Stimulated activated memory B cell treated with anti-CD40 and anti-IgM and Interleukin-4, amounts not matched to agents 10 μg/mL and 1 μg/mL and 100 μg/mL, for 72 hours (primary cell): ENCODE measurements around the gene ICE1.
A peak's percentile ranks its signal among the peaks of the same experiment; 100 is the strongest.
"Not testable (repeated sequence)": the region's sequence is repeated elsewhere in the genome, so short reads cannot be mapped to it uniquely, and the experiment has no call there.

Source experiments
- ATAC-seq: fragments of 150-1000 bp; cut with Tn5 transposase; 2 replicates; pipeline ENCODE4 v1.10.0; 2021
- H3K27ac Mint-ChIP-seq: one replicate; pipeline ENCODE4 v1.8.0; 2022; ENCODE audit warnings: mild to moderate bottlenecking, mixed read lengths
- H3K27me3 Mint-ChIP-seq: one replicate; pipeline ENCODE4 v1.8.0; 2022; ENCODE audit warnings: mixed read lengths
- H3K36me3 Mint-ChIP-seq: one replicate; pipeline ENCODE4 v1.8.0; 2022; ENCODE audit warnings: mixed read lengths
- H3K4me1 Mint-ChIP-seq: one replicate; pipeline ENCODE4 v1.8.0; 2022; ENCODE audit warnings: mixed read lengths
- H3K4me3 Mint-ChIP-seq: one replicate; pipeline ENCODE4 v1.8.0; 2022; ENCODE audit warnings: mild to moderate bottlenecking, moderate library complexity, mixed read lengths
- H3K9me3 Mint-ChIP-seq: one replicate; pipeline ENCODE4 v1.8.0; 2022; ENCODE audit warnings: mixed read lengths

ICE1 gene

DNA sequence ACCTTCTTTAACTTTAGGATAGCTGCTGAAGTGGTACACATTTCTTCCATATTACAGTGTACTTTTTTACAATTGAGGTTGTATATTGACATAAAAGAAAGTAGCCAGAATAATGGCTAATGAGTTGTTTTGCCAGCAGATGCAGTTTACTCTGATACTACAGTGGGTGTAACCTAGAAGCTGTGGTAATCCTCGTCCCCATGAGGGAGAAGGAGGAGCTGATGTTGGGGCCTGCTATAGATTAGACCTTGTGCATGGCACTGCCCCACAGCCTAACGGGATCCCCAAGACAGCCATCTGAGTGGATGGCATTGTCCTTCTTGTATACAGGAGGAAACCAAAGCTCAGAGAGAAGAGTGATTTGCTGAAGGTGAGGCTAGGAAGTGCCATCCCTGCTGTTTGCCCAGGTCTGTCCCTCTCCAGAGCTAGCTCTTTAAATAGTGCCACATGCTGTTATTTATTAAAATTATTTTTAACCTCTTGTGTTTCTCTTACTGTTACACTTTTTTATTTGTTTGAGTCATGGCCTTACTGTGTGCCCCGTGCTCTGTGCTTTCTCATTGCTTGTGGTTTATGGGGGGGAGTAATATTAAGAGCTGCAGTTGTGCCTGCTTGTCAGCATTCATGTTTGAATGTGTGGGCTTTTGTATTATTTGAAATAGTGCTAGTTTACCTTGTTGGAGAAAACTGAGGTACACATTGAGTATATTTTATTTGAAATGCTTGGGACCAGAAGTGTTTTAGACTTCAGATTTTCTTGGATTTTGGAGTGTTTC lies 65.3 kb downstream of the ICE1 start:
- ATAC-seq = no peak
- no peak overlapping the region for H3K4me3 Mint-ChIP-seq
- no peaks in the 10 kb centered on the region for H3K27me3 Mint-ChIP-seq
- H3K9me3 Mint-ChIP-seq = no peaks in the 10 kb centered on the region
- H3K27ac Mint-ChIP-seq = no peak overlapping the region
- peaks cover 12% of the 10 kb centered on the region for H3K36me3 Mint-ChIP-seq
- H3K4me1 Mint-ChIP-seq = peaks cover 10% of the 10 kb centered on the region

DNA sequence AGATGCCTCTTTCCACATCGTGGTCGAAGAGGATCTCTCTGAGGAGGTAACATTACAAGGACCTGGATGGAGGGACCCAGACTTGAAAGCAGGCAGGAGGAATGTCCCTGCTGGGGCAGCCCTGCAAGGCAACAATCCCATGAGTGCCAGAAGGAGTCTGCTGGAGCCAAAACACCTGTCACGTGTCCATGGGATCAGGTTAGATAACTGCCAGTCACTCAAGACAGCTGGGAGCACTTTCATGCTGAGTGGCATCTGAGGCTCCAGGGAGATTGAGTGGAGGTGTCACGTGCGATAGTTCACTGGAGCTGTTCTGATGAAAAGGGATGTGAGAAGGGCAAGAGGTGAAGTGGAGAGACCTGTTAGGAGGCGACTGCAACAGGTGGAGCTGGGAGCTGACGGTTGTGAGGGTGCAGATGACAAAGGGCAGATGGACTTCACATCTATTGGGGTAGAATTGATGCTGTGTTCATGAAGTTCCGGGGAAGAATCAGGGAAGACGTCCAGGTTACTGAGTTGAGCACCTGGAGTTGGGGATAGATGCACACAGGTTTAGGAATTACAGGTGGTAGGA lies 68.4 kb downstream of the ICE1 start:
- H3K4me1 Mint-ChIP-seq = peaks cover 28% of the 10 kb centered on the region
- no peaks in the 10 kb centered on the region for H3K9me3 Mint-ChIP-seq
- ATAC-seq = no peak
- H3K27ac Mint-ChIP-seq = no peak overlapping the region
- no peaks in the 10 kb centered on the region for H3K27me3 Mint-ChIP-seq
- peaks cover 12% of the 10 kb centered on the region for H3K36me3 Mint-ChIP-seq
- no peak overlapping the region for H3K4me3 Mint-ChIP-seq

DNA sequence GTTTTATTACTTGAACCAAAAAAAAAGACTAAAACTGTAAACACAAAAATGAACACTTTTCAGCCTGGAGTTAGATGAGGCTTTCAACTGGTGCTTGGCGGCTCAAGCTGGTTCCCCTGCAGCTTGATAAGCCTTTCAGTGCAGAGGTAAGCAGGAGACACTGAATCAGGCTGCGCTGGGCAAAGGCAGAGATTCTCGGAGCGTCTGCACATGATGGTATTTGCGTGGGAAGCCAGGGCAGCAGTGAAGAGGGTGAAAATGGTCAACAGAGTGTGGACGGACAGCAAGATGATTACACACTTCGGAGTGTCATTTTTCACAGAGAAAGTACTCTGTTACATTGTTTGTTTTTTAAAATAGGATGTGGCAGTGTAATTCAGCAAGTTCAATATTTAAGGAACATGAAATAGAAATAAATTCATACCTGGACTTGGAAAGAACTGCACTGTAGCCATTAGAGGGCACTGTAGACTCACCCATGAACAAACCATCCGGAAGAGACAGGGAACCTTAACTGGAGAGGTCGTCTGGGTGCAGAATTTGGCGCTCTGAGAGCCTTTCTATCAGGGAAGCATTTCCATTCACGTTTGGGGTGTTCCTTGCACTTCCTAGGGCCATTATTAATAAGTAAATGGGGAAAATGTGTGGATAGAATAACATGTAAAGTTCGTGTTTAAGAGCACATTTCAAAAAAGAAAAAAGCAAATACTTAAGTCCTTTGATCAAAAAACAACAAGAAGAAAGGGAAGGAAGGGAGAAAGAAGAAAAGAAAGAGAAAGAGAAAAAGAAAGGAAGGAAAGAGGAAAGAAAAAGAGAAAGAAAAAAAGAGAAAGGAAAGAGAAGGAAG lies 69.8 kb downstream of the ICE1 start:
- ATAC-seq = no peak
- Mint-ChIP-seq H3K4me3 (peak overlapping the region; percentile 48), H3K27ac (peak overlapping the region; percentile 23), H3K36me3 (peaks cover 12% of the 10 kb centered on the region), H3K4me1 (peaks cover 36% of the 10 kb centered on the region), H3K9me3 (no peaks in the 10 kb centered on the region), H3K27me3 (no peaks in the 10 kb centered on the region)

DNA sequence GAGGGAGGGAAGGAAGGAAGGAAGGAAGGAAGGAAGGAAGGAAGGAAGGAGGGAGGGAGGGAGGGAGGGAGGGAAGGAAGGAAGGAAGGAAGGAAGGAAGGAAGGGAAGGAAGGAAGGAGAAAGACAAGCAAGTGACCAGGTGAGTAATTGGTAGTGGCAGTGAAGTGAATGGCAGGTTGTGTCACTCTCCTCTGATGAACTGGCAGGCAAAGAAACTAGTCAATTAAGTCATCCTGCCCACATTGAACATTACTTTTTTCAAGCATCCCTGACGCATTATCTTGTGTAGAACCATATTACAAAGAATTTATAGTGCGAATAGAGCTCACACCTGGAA lies 70.4 kb downstream of the ICE1 start:
- peaks cover 12% of the 10 kb centered on the region for H3K36me3 Mint-ChIP-seq
- not testable (repeated sequence) for H3K9me3 Mint-ChIP-seq, H3K4me3 Mint-ChIP-seq, ATAC-seq, H3K27me3 Mint-ChIP-seq
- peaks cover 42% of the 10 kb centered on the region for H3K4me1 Mint-ChIP-seq
- peak overlapping the region; percentile 23 for H3K27ac Mint-ChIP-seq

DNA sequence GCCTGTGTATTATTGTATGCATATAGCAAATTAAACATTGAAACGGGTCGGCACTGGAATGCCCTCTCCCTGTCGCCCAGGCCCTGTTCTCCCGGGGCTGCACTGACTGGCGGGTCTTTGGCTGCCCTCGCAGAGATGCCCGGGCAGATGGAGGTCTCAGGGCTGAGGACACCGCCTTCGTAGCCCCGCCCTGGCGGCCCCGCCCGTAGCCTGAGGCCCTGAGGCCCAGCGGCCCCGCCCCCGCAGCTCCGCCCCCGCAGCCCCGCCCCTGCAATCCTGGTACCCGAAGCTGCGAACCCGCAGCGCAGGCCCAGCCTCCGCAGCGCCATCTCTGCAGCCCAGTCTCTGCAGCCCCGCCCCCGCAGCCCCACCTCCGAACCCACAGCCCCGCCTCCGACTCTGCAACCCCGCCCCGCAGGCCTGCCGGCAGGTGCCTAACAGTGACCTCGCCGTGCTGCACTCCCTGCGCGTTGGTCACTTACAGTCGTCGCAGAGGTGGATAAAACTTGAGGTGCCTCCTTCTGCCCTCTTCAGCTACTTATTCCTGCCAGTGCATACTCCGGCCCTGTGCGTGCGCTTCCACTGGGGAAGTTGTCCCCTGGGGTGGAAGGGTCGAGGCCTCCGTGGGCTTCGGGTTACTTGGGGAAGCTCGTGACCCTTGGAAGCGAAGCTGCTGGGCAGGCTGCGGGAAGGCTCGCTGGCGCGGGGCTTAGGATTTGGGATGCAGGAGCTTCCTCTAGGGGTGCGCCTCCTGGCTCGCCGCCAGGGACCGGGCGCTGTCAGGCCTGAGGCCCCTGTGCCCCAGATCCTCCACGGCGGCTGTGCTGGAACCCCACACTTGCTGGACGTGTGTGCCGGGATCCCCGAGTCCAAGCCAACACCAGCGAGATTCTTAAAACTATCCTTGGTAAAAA lies 72.3 kb downstream of the ICE1 start:
- H3K27me3 Mint-ChIP-seq = no peaks in the 10 kb centered on the region
- H3K4me1 Mint-ChIP-seq = peaks cover 44% of the 10 kb centered on the region
- ATAC-seq = peak; percentile 95
- H3K4me3 Mint-ChIP-seq = peak overlapping the region; percentile 58
- H3K27ac Mint-ChIP-seq = no peak overlapping the region
- no peaks in the 10 kb centered on the region for H3K36me3 Mint-ChIP-seq
- H3K9me3 Mint-ChIP-seq = no peaks in the 10 kb centered on the region

DNA sequence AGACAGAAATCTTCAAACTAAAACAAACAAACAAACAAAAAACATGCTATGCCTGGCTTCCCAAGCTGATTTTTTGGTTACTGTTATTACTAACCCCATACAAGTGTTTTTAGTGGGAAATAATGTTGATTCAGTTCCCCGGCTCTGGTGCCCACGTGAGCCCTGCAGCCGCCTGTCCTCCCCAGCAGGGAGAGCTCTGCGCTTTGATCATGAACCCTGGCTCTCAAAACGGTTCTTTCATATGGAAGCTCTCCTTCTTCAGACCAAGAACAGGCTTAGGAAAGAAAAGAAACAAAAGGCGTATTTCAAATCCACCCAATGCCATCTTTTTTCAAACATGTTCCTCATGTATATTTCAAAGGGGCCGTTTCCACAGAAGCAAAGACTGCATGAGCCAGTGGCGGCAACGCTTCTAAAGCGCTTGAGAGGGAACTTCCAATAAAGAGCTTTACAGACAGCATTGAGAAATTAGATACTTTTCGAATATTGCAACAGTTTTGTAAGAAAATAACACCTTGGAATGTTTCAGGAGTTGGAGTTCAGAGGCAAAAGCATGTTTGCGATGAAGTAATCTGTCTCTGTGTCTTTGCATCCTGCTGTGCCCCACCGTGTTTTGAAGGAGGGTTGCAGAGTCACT lies 74.8 kb downstream of the ICE1 start:
- no peaks in the 10 kb centered on the region for H3K9me3 Mint-ChIP-seq

DNA sequence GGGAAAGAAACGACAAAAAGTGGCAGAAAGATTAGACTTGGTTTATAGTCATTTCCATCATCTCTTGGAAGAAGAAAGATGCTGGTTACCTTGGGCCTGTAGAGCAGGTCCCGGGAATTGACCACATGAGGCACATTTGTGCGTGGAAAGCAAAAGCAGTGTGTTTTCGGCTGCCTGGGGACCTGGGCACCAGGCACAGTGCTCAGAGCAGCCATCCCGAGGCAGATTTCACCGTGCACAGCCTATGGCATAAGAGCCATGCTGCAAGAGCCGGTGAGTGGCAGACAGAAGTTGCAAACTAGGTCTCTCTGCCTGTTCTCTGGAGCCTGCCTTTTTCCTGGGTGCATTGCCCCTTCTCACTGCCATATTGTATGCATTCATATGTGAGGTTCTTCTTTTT lies 77.0 kb downstream of the ICE1 start:
- peaks cover 10% of the 10 kb centered on the region for H3K9me3 Mint-ChIP-seq
- peaks cover 19% of the 10 kb centered on the region for H3K27me3 Mint-ChIP-seq
- H3K4me3 Mint-ChIP-seq = no peak overlapping the region
- ATAC-seq = no peak
- no peak overlapping the region for H3K27ac Mint-ChIP-seq
- H3K36me3 Mint-ChIP-seq = peaks cover 16% of the 10 kb centered on the region
- peaks cover 25% of the 10 kb centered on the region for H3K4me1 Mint-ChIP-seq

More for the DNA sequence above, 74.8 kb downstream of the ICE1 start:
- Mint-ChIP-seq H3K4me3 (no peak overlapping the region), H3K27ac (no peak overlapping the region), H3K4me1 (peaks cover 39% of the 10 kb centered on the region), H3K27me3 (no peaks in the 10 kb centered on the region), H3K36me3 (no peaks in the 10 kb centered on the region)
- ATAC-seq = peak; percentile 60

DNA sequence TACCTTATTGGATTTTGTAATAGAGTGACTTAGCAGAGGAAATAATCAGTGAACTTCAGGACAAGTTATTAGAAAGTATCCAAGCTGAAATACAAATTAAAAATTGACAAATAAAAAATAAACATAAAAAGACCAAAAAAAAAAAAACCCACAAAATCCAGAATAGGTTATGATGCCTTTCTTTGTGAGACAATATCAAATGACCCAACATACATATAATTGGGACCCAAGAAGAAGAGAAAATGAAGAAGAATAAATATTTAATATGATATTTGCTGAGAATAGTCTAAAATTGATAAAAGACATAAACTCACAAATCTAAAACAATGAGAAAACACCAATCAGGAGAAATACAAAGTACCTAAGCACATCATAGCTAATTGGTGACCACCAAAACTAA lies 81.8 kb downstream of the ICE1 start:
- no peak for ATAC-seq
- peaks cover 21% of the 10 kb centered on the region for H3K36me3 Mint-ChIP-seq
- H3K27ac Mint-ChIP-seq = no peak overlapping the region
- peaks cover 25% of the 10 kb centered on the region for H3K27me3 Mint-ChIP-seq
- H3K4me3 Mint-ChIP-seq = no peak overlapping the region
- peaks cover 6% of the 10 kb centered on the region for H3K4me1 Mint-ChIP-seq
- H3K9me3 Mint-ChIP-seq = peaks cover 15% of the 10 kb centered on the region

DNA sequence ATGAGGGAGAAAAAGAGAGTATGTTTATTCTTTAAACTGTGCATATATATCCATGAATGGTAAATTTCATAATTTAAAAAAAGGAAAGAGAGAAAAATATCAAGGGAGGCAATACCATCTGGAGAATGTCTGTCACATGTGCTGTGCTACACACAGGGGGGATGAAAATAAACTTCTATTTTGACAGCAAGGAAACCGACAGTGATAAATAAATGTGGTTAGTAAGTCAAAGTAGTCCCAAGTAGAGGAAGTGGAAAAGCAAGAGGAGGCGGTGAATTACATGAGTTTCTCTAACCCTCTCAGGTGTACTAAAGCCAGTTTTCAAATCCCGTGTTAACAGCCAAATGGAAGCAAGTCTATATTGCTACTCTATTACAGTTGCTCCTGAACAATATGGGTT lies 83.3 kb downstream of the ICE1 start:
- peaks cover 21% of the 10 kb centered on the region for H3K36me3 Mint-ChIP-seq
- H3K27ac Mint-ChIP-seq = no peak overlapping the region
- no peak overlapping the region for H3K4me3 Mint-ChIP-seq
- no peak for ATAC-seq
- peaks cover 6% of the 10 kb centered on the region for H3K4me1 Mint-ChIP-seq
- peaks cover 15% of the 10 kb centered on the region for H3K9me3 Mint-ChIP-seq
- peaks cover 36% of the 10 kb centered on the region for H3K27me3 Mint-ChIP-seq

DNA sequence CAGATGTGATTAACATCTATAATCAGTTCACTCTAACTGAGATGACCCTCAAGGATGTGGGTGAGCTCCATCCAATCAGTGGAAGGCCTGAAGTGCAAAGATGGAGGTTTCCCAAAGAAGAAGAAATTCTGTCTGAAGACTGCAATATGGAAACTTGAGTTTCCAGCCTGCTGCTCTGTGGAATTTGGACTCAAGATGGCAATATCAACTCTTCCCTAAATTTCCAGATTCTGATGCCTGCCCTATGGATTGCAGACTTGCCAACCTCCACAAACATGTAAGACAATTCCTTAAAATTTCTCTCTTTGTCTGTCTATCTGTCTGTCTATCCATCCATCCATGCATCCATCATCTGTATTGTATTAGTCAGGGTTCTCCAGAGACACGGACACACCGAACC lies 85.9 kb downstream of the ICE1 start:
- peaks cover 12% of the 10 kb centered on the region for H3K9me3 Mint-ChIP-seq
- peaks cover 31% of the 10 kb centered on the region for H3K27me3 Mint-ChIP-seq
- no peak overlapping the region for H3K27ac Mint-ChIP-seq
- peaks cover 6% of the 10 kb centered on the region for H3K4me1 Mint-ChIP-seq
- no peak overlapping the region for H3K4me3 Mint-ChIP-seq
- no peak for ATAC-seq
- H3K36me3 Mint-ChIP-seq = peaks cover 16% of the 10 kb centered on the region

DNA sequence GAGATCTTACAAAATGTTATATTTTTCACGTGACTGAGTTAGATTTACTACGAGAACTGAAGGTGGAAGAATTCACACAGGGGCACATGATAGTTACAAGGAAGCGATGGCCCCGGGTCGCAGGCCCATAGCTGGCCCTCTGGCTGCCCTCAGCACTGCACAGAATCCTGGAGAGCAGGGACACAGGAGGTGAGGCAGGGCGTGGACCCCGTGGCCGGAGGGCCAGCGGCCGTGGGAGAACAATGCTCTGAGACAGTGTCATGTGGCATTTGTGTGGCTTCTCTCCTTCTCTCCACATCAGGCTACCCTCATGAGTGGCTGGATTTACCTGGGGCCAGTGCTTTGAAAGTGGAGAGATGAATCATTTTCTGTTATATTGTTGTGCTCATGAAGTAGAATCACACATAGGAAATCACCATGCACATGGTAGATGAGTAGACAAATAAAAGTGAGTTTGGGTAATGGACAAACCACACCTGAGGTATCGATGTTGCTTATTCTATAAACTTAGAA lies 89.5 kb downstream of the ICE1 start:
- Mint-ChIP-seq H3K4me1 (no peaks in the 10 kb centered on the region), H3K9me3 (peaks cover 3% of the 10 kb centered on the region), H3K36me3 (peaks cover 6% of the 10 kb centered on the region), H3K27me3 (peaks cover 28% of the 10 kb centered on the region), H3K27ac (no peak overlapping the region), H3K4me3 (no peak overlapping the region)
- no peak for ATAC-seq

DNA sequence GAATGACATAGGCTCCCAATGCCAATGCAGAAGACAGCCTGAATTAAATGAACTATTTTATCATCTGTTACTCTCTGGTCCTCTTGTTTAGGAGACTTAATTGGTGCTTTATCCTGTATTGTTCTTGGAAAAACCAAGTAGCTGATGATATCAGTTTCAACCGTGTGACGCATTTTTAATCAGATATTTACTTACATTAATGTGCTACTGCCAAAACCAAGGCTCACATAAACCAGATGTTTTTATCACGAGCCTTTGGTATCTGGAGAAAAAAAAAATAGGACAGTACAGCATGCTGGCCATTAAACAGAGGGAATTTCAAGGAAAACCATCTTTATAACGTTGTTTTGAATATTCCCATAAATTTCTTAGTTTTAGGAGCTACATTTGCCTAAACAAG lies 90.1 kb downstream of the ICE1 start:
- Mint-ChIP-seq H3K27ac (no peak overlapping the region), H3K4me1 (no peaks in the 10 kb centered on the region), H3K9me3 (peaks cover 3% of the 10 kb centered on the region), H3K4me3 (no peak overlapping the region), H3K36me3 (peaks cover 6% of the 10 kb centered on the region), H3K27me3 (peaks cover 30% of the 10 kb centered on the region)
- no peak for ATAC-seq

DNA sequence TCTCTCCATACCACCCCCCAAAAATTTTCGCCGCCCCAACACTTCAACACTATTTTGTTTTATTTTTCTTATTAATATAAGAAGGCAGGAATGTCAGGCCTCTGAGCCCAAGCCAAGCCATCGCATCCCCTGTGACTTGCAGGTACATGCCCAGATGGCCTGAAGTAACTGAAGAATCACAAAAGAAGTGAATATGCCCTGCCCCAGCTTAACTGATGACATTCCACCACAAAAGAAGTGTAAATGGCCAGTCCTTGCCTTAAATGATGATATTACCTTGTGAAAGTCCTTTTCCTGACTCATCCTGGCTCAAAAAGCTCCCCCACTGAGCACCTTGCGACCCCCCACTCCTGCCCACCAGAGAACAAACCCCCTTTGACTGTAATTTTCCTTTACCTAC lies 98.1 kb downstream of the ICE1 start:
- not testable (repeated sequence) for ATAC-seq, H3K27me3 Mint-ChIP-seq, H3K4me3 Mint-ChIP-seq, H3K9me3 Mint-ChIP-seq, H3K27ac Mint-ChIP-seq, H3K36me3 Mint-ChIP-seq
- peaks cover 18% of the 10 kb centered on the region for H3K4me1 Mint-ChIP-seq

DNA sequence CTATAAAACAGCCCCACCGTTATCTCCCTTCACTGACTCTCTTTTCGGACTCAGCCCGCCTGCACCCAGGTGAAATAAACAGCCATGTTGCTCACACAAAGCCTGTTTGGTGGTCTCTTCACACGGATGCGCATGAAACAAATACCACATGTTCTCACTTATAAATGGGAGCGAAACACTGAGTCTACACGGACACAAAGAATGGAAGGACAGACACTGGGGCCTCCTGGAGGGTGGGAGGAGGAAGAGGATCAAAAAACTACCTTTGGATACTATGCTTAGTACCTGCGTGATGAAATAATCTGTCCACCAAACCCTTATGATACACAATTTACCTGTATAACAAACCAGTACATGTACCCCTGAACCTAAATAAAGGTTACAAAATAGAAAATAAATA lies 98.6 kb downstream of the ICE1 start:
- Mint-ChIP-seq H3K4me1 (peaks cover 18% of the 10 kb centered on the region), H3K9me3 (peaks cover 5% of the 10 kb centered on the region), H3K36me3 (peaks cover 2% of the 10 kb centered on the region), H3K27me3 (peaks cover 10% of the 10 kb centered on the region), H3K4me3 (no peak overlapping the region), H3K27ac (no peak overlapping the region)
- no peak for ATAC-seq
